ENCODE data around the gene LAMA3.

The LAMA3 gene

GRCh38 chr18:23689031-23689615 is at the start of gene LAMA3:
Gene LAMA3, plus strand, starts transcription at chr18:23689453. Its CDS starts 231 bp downstream, at chr18:23689684.
- DNase-seq, result peak; percentile 3 to 23

- no peak for DNase-seq
Measured at GRCh38 chr18:23640052-23640451, 49.2 kb upstream of the LAMA3 start.

- DNase-seq, result no peak
Measured at GRCh38 chr18:23641143-23641720, 48.0 kb upstream of the LAMA3 start.

GRCh38 chr18:23641937-23642666 is 47.2 kb upstream of the LAMA3 start:
- DNase-seq, result no peak

DNA sequence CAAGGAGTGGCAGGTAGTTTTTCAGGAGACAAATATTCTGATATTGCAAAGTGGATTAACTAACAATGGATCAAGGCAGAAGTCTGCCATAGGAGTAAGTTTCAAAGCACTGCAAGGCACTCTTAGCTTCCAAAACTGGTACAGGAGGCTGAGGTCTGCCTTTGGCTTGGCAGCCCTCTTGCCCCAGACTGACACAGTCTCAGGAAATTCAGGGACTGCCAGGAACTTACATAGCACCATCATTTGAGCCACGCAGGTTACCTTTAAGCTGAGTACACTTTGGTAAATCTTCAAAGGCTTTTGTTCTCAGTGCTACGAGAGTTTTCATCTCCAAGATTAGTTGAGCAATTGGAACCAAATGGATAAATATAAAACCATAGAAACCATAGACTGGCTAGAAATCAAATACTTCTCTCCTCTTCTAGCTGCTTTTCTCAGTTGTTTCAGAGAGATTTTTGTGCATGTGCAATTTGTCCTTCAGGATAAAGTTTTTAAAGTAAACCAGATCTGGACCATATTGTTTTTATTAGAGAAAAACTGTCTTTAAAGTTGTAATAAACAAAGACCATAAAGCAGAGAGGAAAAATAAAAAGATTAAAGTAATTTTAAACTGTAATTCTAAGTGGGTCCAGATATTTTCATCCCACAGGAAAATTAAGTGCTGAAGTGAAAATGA is 45.3 kb upstream of the LAMA3 start:
- no peak for DNase-seq

- DNase-seq, result no peak
Measured at GRCh38 chr18:23645568-23646175, 43.6 kb upstream of the LAMA3 start.

GRCh38 chr18:23646282-23646681 is 43.0 kb upstream of the LAMA3 start:
- no peak for DNase-seq

- DNase-seq, result no peak
Measured at GRCh38 chr18:23648456-23648855, 40.8 kb upstream of the LAMA3 start.

GRCh38 chr18:23648940-23649607 is 40.2 kb upstream of the LAMA3 start:
- DNase-seq, result no peak

- DNase-seq, result no peak
Measured at GRCh38 chr18:23650968-23651927, 38.0 kb upstream of the LAMA3 start.

- no peak for DNase-seq
Measured at GRCh38 chr18:23652232-23652631, 37.0 kb upstream of the LAMA3 start.

DNA sequence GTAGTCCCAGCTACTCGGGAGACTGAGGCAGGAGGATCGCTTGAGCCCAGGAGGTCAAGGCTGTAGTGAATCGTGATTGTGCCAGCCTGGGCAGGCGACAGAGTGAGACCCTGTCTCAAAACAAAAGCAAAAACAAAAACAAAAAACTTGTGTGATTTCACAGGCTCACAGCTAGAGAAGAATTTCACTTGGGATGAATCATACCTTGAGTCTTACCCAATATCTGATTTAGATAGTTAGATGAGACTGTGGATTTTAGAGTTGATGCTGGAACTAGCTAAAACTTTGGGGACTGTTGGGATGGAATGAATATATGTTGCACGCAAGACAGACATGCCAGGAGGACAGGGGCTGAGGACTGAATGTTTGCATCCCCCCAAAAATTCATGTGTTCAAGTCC is 31.0 kb upstream of the LAMA3 start:
- no peak for DNase-seq

DNA sequence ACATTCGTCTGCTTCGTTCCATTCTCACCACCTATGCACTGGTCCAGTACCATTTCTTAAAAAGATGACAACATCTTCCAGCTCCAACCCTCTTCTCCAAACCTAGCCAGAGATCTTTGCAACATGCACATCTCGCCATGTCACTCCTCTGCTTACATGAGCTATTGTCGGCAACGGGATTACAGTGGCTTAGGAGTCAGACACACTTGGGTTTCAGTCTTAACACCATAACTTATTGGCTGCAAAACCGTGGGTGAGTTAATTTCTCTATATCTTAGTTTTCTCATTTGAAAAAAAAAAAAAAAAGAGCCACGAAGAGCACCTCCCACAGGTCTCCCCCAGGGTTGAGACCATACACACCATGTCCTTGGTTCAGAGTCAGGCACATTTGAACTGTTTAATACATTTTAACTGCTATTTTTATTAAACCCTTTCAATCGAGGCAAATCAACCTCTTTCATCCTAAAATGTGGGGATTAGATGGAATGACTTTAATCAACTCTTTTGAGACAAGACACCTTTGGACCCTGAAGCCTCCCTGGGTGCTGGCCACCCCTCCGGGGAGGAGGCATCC is 27.4 kb upstream of the LAMA3 start:
- DNase-seq, result no peak

GRCh38 chr18:23662309-23663263 is 26.7 kb upstream of the LAMA3 start, which contains the start of gene ANKRD29:
Gene ANKRD29, minus strand, starts transcription at chr18:23662911. Its CDS starts 181 bp downstream, at chr18:23662730.
- peak; percentile 58 to 61 for DNase-seq

DNA sequence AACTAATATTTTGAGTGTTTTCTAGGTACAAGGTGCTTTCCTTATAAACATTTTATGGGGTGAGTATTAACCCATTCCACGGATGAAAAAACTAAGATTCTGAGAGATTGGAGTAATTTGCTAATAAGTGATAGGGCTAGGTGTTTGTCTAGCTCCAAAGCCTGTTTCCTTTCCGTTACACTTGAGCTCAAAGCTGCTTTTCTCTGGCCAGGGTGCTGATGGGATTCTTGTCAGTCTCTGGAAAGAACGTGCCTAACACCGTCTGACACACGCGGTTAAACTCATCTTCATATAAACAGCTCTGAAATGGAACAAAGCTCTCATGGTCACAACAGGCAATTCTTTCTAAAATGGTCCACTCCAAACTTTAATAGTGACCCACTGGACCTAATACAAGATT is 24.6 kb upstream of the LAMA3 start:
- no peak for DNase-seq

DNA sequence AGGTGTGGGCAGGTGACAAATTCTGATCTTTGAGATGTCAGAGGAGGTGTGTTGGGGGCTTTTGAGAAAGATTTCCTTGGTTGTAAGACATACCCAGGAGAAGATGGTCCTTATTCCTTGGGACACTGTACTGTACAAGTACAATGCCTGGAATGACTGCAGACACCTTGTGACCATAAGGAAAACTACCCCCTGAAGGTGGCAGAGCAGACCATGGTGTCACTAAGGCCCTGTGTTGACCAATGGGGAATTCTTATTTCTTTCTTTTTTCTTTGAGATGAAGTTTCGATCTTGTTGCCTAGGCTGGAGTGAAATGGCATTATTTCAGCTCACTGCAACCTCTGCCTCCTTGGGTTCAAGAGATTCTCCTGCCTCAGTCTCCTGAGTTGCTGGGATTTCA is 22.1 kb upstream of the LAMA3 start:
- no peak for DNase-seq

GRCh38 chr18:23668731-23669130 is 20.5 kb upstream of the LAMA3 start:
- DNase-seq, result no peak

- no peak for DNase-seq
Measured at GRCh38 chr18:23669202-23669766, 20.0 kb upstream of the LAMA3 start.

DNA sequence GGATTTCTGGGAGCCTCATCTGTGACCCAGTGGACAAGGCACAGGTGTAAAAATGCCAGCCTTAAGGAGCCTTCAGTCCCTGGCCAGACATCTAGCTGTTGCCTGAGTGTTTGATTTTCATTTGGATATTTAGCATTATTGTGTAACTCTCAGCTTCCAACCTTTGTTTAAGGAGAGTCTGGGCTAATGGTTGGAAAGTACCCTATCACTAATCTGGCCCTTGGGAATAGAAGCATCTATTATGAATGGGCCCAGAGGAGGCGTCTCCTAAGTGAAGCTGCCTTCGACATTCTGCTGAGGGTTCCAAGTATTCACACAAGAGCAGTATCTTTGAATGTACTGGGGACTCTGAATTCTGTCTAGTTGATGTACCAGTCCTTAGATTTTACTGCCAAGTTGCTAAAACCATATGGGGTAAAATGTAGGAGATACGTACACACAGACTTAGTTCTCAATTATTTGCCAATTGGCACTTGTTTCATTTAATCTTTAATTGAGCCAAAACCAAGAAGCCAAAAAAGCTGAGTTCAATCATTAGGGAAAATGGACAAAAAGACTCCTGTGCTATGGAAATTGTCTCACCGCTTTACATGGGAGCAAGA is 19.3 kb upstream of the LAMA3 start:
- no peak for DNase-seq
